Midbrain (tissue), 1 donor: ENCODE results near the gene PHLPP2.

ENCODE experiments used
- DNase-seq: peaks from one replicate; lab custom pipeline; 2025; lab: John Stamatoyannopoulos, UW

PHLPP2 gene, protein sequence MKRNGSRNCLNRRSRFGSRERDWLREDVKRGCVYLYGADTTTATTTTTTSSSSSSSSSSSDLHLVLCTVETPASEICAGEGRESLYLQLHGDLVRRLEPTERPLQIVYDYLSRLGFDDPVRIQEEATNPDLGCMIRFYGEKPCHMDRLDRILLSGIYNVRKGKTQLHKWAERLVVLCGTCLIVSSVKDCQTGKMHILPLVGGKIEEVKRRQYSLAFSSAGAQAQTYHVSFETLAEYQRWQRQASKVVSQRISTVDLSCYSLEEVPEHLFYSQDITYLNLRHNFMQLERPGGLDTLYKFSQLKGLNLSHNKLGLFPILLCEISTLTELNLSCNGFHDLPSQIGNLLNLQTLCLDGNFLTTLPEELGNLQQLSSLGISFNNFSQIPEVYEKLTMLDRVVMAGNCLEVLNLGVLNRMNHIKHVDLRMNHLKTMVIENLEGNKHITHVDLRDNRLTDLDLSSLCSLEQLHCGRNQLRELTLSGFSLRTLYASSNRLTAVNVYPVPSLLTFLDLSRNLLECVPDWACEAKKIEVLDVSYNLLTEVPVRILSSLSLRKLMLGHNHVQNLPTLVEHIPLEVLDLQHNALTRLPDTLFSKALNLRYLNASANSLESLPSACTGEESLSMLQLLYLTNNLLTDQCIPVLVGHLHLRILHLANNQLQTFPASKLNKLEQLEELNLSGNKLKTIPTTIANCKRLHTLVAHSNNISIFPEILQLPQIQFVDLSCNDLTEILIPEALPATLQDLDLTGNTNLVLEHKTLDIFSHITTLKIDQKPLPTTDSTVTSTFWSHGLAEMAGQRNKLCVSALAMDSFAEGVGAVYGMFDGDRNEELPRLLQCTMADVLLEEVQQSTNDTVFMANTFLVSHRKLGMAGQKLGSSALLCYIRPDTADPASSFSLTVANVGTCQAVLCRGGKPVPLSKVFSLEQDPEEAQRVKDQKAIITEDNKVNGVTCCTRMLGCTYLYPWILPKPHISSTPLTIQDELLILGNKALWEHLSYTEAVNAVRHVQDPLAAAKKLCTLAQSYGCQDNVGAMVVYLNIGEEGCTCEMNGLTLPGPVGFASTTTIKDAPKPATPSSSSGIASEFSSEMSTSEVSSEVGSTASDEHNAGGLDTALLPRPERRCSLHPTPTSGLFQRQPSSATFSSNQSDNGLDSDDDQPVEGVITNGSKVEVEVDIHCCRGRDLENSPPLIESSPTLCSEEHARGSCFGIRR (N-terminal part only)

DNA sequence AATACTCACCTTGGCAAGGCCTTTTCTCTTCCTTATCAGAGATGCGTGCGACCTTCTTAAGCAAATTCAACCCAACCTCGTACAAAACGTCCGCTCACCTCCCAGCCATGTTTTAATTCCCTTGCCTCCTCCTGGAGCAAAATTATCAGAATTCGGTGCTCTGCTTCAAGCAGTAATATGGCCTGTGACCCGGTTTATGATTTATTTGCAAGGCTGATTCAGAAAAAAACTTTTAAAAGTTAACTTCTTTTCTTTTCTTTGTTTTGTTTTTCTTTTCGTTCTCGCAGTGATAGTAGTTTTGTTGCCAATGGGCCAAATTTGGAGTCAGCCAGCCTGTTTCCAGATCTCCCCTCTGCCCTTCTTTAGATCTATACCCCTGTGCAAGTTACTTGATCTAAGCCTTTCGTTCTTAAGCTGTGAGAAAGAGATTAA is at the start of gene PHLPP2:
PHLPP2 (minus strand) TSS at position 382 of the 432 bp plus-strand sequence. CDS start 9,906 bp downstream, outside the sequence.
- no peak for DNase-seq

DNA sequence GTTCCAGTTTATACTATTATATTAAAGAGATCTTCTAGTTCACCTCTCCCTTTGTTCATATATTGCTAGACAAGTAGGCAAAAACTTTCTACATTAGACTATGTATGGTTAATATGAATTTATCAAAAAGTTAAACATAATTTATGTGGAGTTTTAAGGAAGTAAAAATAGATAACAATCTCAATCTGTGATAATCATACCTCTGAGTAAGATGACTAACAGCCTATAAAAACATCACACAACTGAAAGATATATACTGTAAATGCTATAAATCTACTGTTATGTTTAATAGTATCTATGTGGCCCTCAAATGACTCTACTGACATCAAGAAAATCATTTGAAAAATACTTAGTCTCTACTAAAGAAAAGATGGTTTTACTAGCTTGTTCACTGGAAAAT is 47.1 kb upstream of the PHLPP2 start:
- DNase-seq = no peak

DNA sequence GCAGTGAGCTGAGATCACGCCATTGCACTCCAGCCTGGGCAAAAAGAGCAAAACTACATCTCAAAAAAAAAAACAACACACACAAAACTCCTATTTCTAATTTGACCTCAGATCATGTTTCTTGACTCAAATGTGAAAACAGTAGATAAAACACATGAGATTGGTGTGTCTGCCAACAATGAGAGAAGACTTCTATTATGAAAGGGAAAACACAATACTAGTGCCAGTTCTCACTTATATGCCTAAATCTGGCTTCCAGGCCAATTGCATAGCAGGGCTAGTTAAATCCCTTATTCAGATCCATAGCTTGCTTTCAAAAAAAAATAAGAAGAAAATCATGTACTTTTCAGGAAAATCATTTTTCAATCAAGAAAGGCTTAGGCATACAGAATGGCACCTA is 44.7 kb upstream of the PHLPP2 start:
- DNase-seq = peak; percentile 13

DNA sequence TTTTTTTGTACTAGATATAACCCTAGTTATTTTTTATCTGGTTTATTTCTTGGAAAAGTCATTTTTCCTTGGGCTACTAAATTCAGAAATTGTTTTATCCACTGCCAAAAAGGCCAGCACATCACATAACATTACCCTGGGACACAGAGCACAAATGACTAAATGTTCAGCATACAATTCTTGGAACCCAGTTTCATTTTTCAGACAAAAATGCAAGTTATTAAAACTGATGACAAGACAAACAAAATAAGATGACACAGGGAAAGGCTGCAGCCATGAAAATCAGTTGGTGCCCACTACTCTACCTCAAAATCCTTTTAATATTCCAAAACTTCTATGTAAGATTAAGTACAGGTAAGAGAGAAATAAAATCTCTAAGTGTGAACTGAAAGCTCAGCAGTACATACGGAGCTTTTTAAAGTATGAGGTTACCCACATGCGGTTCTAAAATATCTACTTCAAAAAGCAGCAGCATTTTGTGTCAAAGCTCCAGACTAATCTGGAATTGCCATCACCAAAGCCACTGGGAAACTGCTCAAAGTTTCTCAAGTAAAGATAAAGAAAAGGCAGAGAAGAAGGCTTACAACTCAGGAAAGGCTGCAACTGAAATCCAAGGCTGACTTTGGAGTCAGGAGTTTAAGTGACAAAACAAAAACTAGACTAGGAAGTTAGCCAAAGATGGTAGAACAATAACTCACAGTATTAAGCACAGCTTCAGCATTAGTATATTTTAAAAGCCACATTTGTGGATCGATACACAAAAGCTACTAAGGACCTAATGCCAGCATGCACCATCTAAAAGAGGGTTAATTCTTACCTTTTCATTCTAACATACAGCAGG is 42.8 kb upstream of the PHLPP2 start:
- DNase-seq = peak; percentile 38

DNA sequence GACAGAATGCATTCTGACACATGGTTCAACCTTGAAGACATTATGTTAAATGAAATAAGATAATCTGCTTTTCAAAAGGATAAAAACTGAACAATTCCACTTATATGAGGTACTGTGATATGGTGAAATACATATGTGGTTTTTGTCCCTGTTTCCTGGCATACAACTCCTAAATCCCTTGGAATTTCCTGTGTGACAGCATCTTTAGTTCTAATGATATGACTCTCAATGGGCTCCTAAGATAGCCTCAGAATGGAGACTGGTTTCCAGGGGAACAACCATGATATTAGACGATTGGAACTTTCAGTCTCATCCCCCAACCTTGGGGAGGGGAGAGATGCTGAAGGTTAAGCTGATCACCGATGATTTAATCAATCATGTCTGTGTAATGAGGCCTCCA is 37.7 kb upstream of the PHLPP2 start:
- no peak for DNase-seq

- no peak for DNase-seq
These were observed 36.6 kb upstream of the PHLPP2 start for GRCh38 chr16:71761097-71761496.

DNA sequence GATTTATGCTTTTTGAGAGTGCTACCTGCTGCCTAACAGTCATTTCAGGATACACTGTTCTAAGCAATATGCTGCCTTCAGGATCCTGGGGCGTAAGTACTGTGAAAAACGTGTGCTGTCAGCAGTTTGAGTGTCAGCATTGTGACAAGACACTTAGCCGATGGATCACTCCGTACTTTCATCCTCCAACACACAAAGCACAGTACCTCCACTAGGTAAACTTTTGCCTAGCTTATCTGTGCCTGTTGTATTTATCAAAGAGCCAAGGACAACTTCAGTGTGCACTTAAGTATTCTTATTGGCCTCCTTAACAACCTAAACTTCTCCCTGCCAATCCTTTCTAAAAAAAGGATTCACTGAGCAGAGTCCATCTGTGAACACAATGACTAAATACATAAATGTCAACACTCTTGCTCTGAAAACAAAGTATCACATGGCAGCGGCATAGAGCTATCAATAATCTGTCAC is 33.8 kb upstream of the PHLPP2 start:
- no peak for DNase-seq

GRCh38 chr16:71754652-71755051 is 30.2 kb upstream of the PHLPP2 start:
- DNase-seq = no peak

DNA sequence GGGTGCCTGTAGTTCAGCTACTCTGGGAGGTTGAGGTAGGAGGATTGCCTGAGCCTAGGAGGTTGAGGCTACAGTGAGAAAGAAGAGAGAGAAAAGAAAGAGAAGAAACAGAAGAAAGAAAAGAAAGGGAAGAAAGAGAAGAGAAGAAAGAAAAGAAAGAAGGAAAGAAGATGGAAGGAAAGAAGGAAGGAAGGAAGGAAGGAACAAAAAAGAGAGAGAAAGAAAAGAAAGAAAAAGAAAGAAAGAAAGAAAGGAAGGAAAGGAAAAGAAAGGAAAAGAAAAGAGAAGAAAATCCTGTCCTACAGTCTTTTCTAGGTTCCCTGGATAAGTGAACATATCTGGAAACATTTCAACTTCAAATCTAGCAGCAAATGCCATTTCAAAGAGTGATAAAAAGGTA is 29.6 kb upstream of the PHLPP2 start:
- no peak for DNase-seq

DNA sequence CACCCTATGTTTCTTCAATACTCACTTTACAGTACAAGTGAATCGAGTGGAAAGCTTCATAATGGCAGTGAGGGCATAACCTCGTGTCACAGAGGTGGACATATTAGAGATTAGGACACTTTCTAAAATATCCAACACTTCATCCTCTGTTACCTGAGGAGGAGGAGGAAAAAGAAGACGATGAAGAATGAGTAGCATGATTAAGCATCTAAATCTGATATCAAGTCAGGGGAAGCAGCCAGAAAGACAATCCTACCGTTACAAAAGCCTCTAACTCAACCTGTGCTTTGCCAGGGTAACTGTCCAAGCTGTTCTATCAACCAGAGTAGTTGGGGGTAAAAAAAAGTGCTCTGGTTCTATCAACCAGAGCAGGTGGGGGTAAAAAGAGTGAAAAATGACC is 23.7 kb upstream of the PHLPP2 start:
- DNase-seq = no peak

GRCh38 chr16:71746442-71747046 is 22.0 kb upstream of the PHLPP2 start:
- peak; percentile 53 for DNase-seq

DNA sequence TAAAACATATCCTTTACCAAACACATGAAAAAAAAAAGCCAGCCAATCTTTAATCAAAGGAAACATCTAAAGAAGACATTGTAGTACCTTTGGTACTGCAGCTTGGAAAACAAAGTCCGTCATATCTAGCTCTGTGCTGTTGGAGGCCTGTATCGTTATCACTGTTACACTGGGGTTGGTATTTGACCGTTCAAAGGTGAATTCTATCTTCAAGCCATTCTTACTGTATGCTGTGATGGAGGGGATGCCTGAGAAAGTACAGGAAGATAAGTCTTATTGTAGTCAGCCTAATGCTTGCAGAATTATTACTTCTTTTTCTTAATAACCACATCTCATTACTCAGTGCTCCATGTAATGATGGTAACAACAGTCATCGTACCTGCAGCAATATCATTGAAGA is 14.4 kb upstream of the PHLPP2 start:
- no peak for DNase-seq

- DNase-seq = no peak
These were observed 13.0 kb upstream of the PHLPP2 start for GRCh38 chr16:71737501-71737900.

DNA sequence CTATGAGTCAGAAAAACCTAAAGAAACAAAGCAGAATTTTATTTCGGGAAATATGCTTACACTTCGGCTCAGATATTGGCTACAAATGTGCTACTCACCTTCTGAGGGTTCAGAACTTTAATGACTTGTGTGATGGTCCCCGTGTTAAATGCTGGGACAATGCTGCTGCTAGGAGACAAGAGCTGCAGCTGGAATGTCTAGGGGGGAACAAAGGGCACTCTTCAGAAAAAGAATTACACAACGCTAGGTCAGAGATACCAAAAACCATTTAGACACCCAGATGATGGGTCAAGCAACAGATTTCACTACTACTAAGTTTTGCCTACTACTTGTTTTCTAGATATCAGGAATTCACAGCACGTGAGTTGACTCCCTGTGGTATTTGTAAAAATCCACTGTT is 10.0 kb upstream of the PHLPP2 start:
- DNase-seq = peak; percentile 12

DNA sequence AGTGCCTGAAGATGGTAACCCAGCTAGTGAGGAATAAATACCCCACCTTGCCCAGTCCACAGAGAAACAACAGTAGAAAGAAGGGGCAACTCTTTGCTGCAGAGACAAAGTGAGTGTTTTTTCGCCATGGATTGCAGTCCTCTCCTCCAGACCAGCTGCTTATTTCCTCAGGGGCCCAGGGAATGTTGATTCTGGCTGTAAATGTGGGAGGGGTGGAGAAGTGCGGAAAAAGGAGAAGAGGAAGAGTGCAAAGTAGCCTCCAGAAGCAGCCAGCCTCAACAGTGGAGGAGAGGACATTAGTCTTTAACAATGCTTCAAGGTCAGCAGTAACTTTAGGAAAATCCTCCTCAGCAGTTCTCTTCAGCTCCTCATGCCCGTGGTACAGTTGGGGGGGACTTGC is 8.1 kb upstream of the PHLPP2 start:
- DNase-seq = no peak

DNA sequence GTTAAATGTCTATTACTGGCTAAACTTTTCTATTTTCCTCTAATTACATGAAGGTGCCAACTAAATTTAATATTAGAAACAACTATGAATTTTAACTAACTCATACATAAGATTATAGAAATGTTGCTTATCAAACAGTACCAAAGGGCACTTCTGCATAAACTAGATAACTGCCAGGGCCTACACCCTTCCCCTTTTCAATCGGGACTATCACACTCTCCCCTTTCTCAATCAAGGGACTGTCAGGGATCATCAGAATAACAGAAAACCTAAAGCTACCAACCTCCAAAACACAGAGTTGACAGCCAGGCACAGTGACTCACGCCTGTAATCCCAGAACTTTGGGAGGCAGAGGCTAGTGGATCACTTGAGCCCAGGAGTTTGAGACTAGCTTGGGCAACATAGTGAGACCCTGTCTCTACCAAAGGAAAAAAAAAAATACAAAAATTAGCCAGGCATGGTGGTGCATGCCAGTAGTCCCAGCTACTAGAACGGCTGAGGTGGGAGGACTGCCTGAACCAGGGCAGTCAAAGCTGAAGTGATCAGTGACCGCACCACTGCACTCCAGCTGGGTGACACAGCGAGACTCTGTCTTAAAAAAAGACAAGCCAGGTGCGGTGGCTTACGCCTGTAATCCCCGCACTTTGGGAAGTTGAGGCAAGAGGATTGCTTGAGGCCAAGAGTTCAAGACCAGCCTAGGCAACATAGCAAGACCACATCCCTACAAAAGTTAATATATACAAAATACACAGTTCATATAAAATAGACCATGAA is 3.2 kb upstream of the PHLPP2 start:
- no peak for DNase-seq

- DNase-seq = no peak
These were observed 2.2 kb upstream of the PHLPP2 start for GRCh38 chr16:71726476-71727315.

DNA sequence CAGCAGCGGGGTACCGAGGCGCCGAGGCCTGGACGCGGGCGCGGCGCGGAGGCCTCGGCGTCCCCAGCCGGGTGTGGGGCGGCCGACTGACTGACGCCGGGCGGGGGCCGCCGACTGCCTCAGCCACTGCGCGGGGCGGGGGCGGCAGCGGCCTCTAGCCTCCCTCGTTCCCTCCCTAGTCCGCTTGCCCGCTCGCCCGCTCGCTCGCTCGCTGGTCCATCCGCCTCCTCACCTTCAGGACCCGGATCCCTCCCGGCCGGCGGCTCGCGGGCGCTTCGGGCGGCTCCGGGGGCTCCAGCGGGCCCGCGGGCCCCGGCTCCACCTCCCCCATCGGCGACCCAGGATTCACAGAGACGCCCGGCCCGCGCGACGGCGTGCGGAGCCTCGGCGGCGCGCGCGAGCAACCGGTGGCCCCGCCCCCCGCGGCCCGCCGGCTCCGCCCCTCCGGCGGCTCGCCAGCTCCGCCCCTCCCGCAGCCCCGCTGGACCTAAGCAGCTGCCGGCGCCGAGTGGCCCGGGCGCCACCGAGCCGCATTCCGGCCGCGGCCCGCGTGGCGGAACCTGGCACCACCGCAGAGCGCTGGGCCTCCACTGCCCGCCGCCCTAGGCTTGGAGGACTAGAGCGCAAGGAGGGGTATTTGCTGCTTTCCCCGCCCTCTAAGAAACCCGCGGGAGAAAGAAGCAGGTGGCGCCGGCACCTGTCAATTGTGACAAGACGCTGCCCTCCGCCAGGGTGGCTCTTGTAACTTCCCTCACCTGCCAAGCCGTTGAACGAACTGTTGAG is 773 bp downstream of the PHLPP2 start:
- DNase-seq = peak; percentile 77
